Measurements from ENCODE around the gene PDE7B. TPM values are rescaled to one million over a fixed set of nuclear protein-coding genes. Genes with fewer than 3 reads are reported as not detected.

Gene PDE7B
- total RNA-seq, 2 experiments from 2014 or later = not detected

DNA sequence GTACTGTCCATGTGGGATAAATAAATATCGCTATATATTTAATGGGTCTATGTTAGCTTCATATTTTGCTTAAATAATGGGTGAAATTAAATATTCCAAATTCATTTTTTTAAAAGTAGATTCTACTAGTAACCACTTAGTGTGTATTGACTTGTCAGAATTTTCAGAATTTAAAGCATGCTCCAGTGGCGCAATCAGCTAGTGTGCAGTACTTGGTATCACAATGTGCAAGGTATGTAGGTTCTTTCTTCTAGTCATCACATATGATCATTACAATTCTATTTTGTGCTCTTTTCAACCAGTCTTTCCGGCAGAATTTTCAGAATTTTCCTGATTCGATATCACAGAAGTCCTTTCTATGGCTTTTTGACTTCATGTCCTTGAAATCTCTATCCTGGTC is 32.6 kb downstream of the PDE7B start:
- intact Hi-C loops (cut with micrococcal nuclease; ENCODE audit: unreplicated experiment) = no loop called here
- Histone ChIP-seq H3K9me2 (ENCODE audit: insufficient read depth, low read length) (no peaks in the 10 kb centered on the region), H3K9me3 (ENCODE audit: low read length) (no peaks in the 10 kb centered on the region), H2AFZ (ENCODE audit: low read length) (no peak overlapping the region), H3K36me3 (ENCODE audit: insufficient read depth, low read length) (no peaks in the 10 kb centered on the region), H3K4me1 (ENCODE audit: insufficient read depth, low read length, poor library complexity, severe bottlenecking) (peaks cover 5% of the 10 kb centered on the region), H3K4me2 (ENCODE audit: low read length) (no peak overlapping the region), H3K79me2 (ENCODE audit: insufficient read depth, low read depth, low read length) (no peaks in the 10 kb centered on the region), H4K20me1 (ENCODE audit: insufficient read depth, low read length) (no peaks in the 10 kb centered on the region), H3K4me3 (ENCODE audit: low read depth, low read length, poor library complexity, severe bottlenecking) (no peak overlapping the region), H3K27ac (ENCODE audit: low read depth, low read length, poor library complexity, severe bottlenecking) (no peak overlapping the region)
- no TSS peak for BruUV-seq (replicated peaks)
- TF ChIP-seq, protein P1, sequence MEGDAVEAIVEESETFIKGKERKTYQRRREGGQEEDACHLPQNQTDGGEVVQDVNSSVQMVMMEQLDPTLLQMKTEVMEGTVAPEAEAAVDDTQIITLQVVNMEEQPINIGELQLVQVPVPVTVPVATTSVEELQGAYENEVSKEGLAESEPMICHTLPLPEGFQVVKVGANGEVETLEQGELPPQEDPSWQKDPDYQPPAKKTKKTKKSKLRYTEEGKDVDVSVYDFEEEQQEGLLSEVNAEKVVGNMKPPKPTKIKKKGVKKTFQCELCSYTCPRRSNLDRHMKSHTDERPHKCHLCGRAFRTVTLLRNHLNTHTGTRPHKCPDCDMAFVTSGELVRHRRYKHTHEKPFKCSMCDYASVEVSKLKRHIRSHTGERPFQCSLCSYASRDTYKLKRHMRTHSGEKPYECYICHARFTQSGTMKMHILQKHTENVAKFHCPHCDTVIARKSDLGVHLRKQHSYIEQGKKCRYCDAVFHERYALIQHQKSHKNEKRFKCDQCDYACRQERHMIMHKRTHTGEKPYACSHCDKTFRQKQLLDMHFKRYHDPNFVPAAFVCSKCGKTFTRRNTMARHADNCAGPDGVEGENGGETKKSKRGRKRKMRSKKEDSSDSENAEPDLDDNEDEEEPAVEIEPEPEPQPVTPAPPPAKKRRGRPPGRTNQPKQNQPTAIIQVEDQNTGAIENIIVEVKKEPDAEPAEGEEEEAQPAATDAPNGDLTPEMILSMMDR (conservative IDR thresholded peaks at IDR 0.05; ENCODE audit: low read length) = no peak
- no peak for TF ChIP-seq EZH2phosphoT487 (IDR thresholded peaks at IDR 0.05; ENCODE audit: borderline replicate concordance, low read depth, low read length)
- no peak for DNase-seq (ENCODE audit: low spot score)
- CTCF ChIA-PET (ENCODE audit: unreplicated experiment) = no interaction called here
- POLR2A ChIA-PET = no interaction called here

DNA sequence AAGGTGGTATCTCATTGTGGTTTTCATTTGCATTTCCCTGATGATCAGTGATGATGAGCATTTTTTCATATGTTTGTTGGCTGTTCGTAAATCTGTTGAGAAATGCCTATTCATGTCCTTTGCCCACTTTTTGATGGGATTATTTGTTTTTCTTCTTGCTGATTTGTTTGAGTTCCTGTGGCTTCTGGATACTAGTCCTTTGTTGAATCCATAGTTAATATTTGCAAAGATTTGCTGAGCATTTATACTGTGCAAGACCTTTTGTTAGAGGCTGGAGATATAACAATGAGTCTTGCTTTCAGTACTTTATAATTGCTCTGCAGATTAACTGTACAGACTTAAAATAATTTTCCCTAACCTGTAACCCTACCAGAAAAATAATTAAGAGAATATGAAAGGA is 35.6 kb downstream of the PDE7B start:
- intact Hi-C loops (cut with micrococcal nuclease; ENCODE audit: unreplicated experiment) = no loop called here
- POLR2A ChIA-PET = interaction anchor here (1.3 kb wide), 1 partner anchor 10 kb away, joined by 3 read pairs; no protein-coding TSS in a partner anchor

GRCh38 chr6:135888818-135889217 is 37.3 kb downstream of the PDE7B start:
- Histone ChIP-seq H3K4me1 (ENCODE audit: insufficient read depth, low read length, poor library complexity, severe bottlenecking) (no peaks in the 10 kb centered on the region), H4K20me1 (ENCODE audit: insufficient read depth, low read length) (no peaks in the 10 kb centered on the region), H3K9me3 (ENCODE audit: low read length) (no peaks in the 10 kb centered on the region), H2AFZ (ENCODE audit: low read length) (no peak overlapping the region), H3K4me3 (ENCODE audit: low read depth, low read length, poor library complexity, severe bottlenecking) (no peak overlapping the region), H3K4me2 (ENCODE audit: low read length) (no peak overlapping the region), H3K79me2 (ENCODE audit: insufficient read depth, low read depth, low read length) (no peaks in the 10 kb centered on the region), H3K36me3 (ENCODE audit: insufficient read depth, low read length) (no peaks in the 10 kb centered on the region), H3K9me2 (ENCODE audit: insufficient read depth, low read length) (no peaks in the 10 kb centered on the region), H3K27ac (ENCODE audit: low read depth, low read length, poor library complexity, severe bottlenecking) (no peak overlapping the region)
- CTCF ChIA-PET (ENCODE audit: unreplicated experiment) = no interaction called here
- no peak for DNase-seq (ENCODE audit: low spot score)
- BruUV-seq (replicated peaks) = no TSS peak
- POLR2A ChIA-PET = no interaction called here
- intact Hi-C loops (cut with micrococcal nuclease; ENCODE audit: unreplicated experiment) = no loop called here
- TF ChIP-seq EZH2phosphoT487 (IDR thresholded peaks at IDR 0.05; ENCODE audit: borderline replicate concordance, low read depth, low read length) = no peak
- TF ChIP-seq, protein P1 (conservative IDR thresholded peaks at IDR 0.05; ENCODE audit: low read length) = no peak

More for the DNA sequence above, 35.6 kb downstream of the PDE7B start:
- H3K36me3 ChIP-seq (ENCODE audit: insufficient read depth, low read length) = no peaks in the 10 kb centered on the region
- H3K4me1 ChIP-seq (ENCODE audit: insufficient read depth, low read length, poor library complexity, severe bottlenecking) = no peaks in the 10 kb centered on the region
- CTCF ChIA-PET (ENCODE audit: unreplicated experiment) = no interaction called here
- no peaks in the 10 kb centered on the region for H3K9me3 ChIP-seq (ENCODE audit: low read length)
- no peaks in the 10 kb centered on the region for H3K79me2 ChIP-seq (ENCODE audit: insufficient read depth, low read depth, low read length)
- no peak overlapping the region for H3K27ac ChIP-seq (ENCODE audit: low read depth, low read length, poor library complexity, severe bottlenecking)
- DNase-seq (ENCODE audit: low spot score) = no peak
- no peaks in the 10 kb centered on the region for H3K9me2 ChIP-seq (ENCODE audit: insufficient read depth, low read length)
- no peak overlapping the region for H2AFZ ChIP-seq (ENCODE audit: low read length)
- H3K4me3 ChIP-seq (ENCODE audit: low read depth, low read length, poor library complexity, severe bottlenecking) = no peak overlapping the region
- H3K4me2 ChIP-seq (ENCODE audit: low read length) = no peak overlapping the region
- no peaks in the 10 kb centered on the region for H4K20me1 ChIP-seq (ENCODE audit: insufficient read depth, low read length)
- no TSS peak for BruUV-seq (replicated peaks)
- TF ChIP-seq EZH2phosphoT487 (IDR thresholded peaks at IDR 0.05; ENCODE audit: borderline replicate concordance, low read depth, low read length) = no peak
- TF ChIP-seq, protein P1 (conservative IDR thresholded peaks at IDR 0.05; ENCODE audit: low read length) = no peak

Data from OCI-LY7 (cell line).